GM11168 (cell line): Measurements from ENCODE around the gene OGA.

ENCODE experiments used
- in situ Hi-C: fragments of 300-500 bp; cut with MboI; formaldehyde crosslinking; loops from one replicate; pipeline ENCODE4 v1.12.0; 2022; ENCODE audit warnings: low sequenced_read_pairs; ENCODE audit not compliant: unreplicated experiment

OGA gene

GRCh38 chr10:101838416-101838970, 20.2 kb upstream of the OGA start:
- in situ Hi-C loops = loop anchor here (5.0 kb wide), 1 partner anchor 174 kb away; no protein-coding TSS in a partner anchor

GRCh38 chr10:101837748-101838147, 19.5 kb upstream of the OGA start:
- in situ Hi-C loops = loop anchor here (5.0 kb wide), 1 partner anchor 175 kb away; no protein-coding TSS in a partner anchor

- in situ Hi-C loops = loop anchor here (5.0 kb wide), 1 partner anchor 177 kb away; no protein-coding TSS in a partner anchor
Measured at GRCh38 chr10:101835362-101835761, 17.1 kb upstream of the OGA start.

- in situ Hi-C loops = no loop called here
Measured at GRCh38 chr10:101834341-101834740, 16.1 kb upstream of the OGA start.

- in situ Hi-C loops = no loop called here
Measured at GRCh38 chr10:101833466-101833865, 15.2 kb upstream of the OGA start.

- in situ Hi-C loops = no loop called here
Measured at GRCh38 chr10:101832325-101832771, 14.1 kb upstream of the OGA start.

- in situ Hi-C loops = no loop called here
Measured at GRCh38 chr10:101831169-101831811, 13.0 kb upstream of the OGA start.

GRCh38 chr10:101830322-101831168, 12.3 kb upstream of the OGA start:
- in situ Hi-C loops = no loop called here

- in situ Hi-C loops = no loop called here
Measured at GRCh38 chr10:101829561-101830315, 11.5 kb upstream of the OGA start.

- in situ Hi-C loops = no loop called here
Measured at GRCh38 chr10:101828766-101829551, 10.7 kb upstream of the OGA start.

GRCh38 chr10:101827919-101828600, 9.8 kb upstream of the OGA start:
- in situ Hi-C loops = no loop called here

- in situ Hi-C loops = no loop called here
Measured at GRCh38 chr10:101826852-101827434, 8.7 kb upstream of the OGA start.

- in situ Hi-C loops = no loop called here
Measured at GRCh38 chr10:101824736-101825135, 6.5 kb upstream of the OGA start.

GRCh38 chr10:101818872-101819633, 809 bp upstream of the OGA start:
- in situ Hi-C loops = no loop called here

GRCh38 chr10:101817337-101818118, 716 bp downstream of the OGA start:
- in situ Hi-C loops = no loop called here

GRCh38 chr10:101816913-101817336, 1.3 kb downstream of the OGA start:
- in situ Hi-C loops = no loop called here

GRCh38 chr10:101816376-101816775, 1.9 kb downstream of the OGA start:
- in situ Hi-C loops = no loop called here
